Large intestine (tissue), 3 donors: ENCODE measurements around the gene LPCAT3. TPM values are rescaled to one million over a fixed set of nuclear protein-coding genes. Genes with fewer than 3 reads are reported as not detected.
A peak's percentile ranks its signal among the peaks of the same experiment; 100 is the strongest.

Experiments
- DNase-seq, 2 donors: peaks; one replicate each; pipeline versions ENCODE4 v3.0.0 to v3.0.0-alpha.2; 2013
- H3K27ac ChIP-seq: one replicate; pipeline ENCODE4 v1.5.1; 2013; ENCODE audit warnings: low read length
- H3K27me3 ChIP-seq: 2 replicates; pipeline ENCODE4 v1.6.1; 2013; ENCODE audit warnings: low read length; ENCODE audit not compliant: control insufficient read depth, insufficient read depth
- H3K36me3 ChIP-seq: 2 replicates; pipeline ENCODE4 v1.6.1; 2013; ENCODE audit warnings: low read length; ENCODE audit not compliant: control insufficient read depth, insufficient read depth
- H3K4me1 ChIP-seq: one replicate; pipeline ENCODE4 v1.6.1; 2013; ENCODE audit warnings: low read length; ENCODE audit not compliant: control insufficient read depth, insufficient read depth
- H3K4me3 ChIP-seq: one replicate; pipeline ENCODE4 v1.5.1; 2013; ENCODE audit warnings: low read length
- H3K9me3 ChIP-seq: one replicate; pipeline ENCODE4 v1.6.1; 2013; ENCODE audit warnings: mild to moderate bottlenecking, low read depth, low read length, moderate library complexity; ENCODE audit not compliant: control insufficient read depth
- WGBS: methylation state at CpG from one replicate; pipeline ENCODE4 v1.1.5; 2013; ENCODE audit warnings: low lambda C conversion rate; ENCODE audit not compliant: insufficient coverage; 5-methylcytosine and 5-hydroxymethylcytosine counted together
- polyA plus RNA-seq: library from polyadenylated mRNA; unstranded; fragments of 120-200 nt; gene quantifications from one replicate; pipeline ENCODE4 v1.2.1, GENCODE V29; 2013

The LPCAT3 gene
- polyA plus RNA-seq, 1 donor = 81.6 TPM

DNA sequence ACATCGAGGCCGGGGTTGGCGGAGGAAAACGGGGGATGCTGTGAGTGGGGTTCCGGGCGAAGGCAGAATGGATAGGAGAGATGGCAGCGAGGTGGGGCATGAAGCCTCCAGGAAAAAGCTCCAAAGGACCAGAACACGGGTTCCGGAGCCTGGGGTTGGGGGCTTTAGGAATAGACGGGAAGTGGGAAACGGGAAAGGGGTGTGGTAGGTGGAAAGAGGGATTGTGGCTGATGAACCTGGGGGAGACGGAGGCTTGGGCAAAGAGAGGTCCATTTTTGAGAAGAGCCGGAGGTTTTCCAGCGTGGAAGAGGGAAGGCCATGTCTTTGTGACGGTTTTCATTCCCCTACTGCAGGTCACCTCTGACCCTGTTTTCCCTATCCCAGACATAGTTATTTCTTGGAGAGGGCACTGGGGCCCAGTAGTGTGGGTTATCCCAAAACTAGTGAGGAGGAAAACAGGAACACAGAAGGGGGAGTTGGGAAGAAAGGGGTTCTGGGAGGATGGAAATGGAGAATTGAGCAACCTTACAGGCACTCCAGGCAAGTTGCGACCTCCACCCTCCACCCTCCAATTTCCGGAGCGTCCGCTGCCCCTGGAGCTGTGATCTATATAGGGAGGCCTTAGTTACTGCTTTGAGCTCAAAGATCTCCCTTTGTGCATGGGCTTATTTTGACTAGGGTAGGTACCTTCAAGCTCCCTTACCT lies 89.4 kb downstream of the LPCAT3 start:
- Histone ChIP-seq H3K27ac (peak overlapping the region; percentile 70), H3K4me3 (peak overlapping the region; percentile 89), H3K27me3 (no peaks in the 10 kb centered on the region), H3K4me1 (peaks cover 43% of the 10 kb centered on the region), H3K9me3 (no peaks in the 10 kb centered on the region), H3K36me3 (peaks cover 7% of the 10 kb centered on the region)
- WGBS = no CpG with 5 or more reads among the region's 19 CpGs
- peak in 1 of 2 donors; percentile 45 for DNase-seq

DNA sequence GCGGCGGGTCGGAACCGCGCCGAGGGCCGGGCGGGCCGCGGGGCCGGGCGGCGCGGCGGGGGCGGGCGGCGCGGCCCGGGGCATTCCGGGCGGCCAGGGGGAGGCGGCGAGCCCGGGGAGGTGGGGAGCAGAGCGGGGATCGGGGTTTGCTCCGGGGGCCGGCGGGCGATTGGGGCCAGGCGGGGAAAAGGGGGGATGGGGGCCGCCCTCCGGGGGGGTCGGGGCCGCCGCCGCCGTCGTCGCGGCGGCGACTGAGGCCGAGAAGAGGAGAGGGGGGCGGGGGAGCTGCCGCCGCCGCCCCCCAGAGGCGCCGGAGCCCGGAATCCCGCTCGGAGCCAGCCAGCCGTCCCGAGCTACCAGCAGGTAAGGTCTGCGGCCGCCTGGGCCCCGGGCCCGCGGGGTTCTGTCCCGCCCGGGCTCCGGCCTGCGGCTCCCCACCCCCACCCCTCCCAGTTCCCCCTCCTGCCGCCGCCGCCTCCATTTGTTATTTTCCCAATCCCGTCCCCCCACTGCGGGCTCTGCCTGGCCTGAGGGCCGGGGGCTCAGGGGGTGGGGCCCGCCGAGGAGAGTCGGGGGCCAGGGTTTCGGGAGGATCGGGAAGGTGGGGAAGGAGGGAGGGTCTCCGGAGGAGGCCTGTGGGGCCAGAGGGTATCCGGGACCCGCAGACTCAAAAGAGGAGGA lies 90.1 kb downstream of the LPCAT3 start:
- WGBS = no CpG with 5 or more reads among the region's 79 CpGs

GRCh38 chr12:6927379-6928021 lies 90.8 kb downstream of the LPCAT3 start, which contains the start of gene ATN1:
TSS of gene ATN1 (plus strand) at chr12:6927959. CDS start at chr12:6934002, 6,043 bp downstream.
- DNase-seq = peak; percentile 74 to 85
- Histone ChIP-seq H3K27me3 (no peaks in the 10 kb centered on the region), H3K9me3 (no peaks in the 10 kb centered on the region), H3K36me3 (no peaks in the 10 kb centered on the region), H3K4me1 (peaks cover 43% of the 10 kb centered on the region), H3K4me3 (peak within 1 kb of the TSS; percentile 89), H3K27ac (peak within 1 kb of the TSS; percentile 84)
- WGBS = no CpG with 5 or more reads among the region's 66 CpGs

More for the DNA sequence above, 90.1 kb downstream of the LPCAT3 start:
- Histone ChIP-seq H3K9me3 (no peaks in the 10 kb centered on the region), H3K4me1 (peaks cover 43% of the 10 kb centered on the region), H3K36me3 (peaks cover under 1% of the 10 kb centered on the region), H3K27me3 (no peaks in the 10 kb centered on the region), H3K27ac (peak overlapping the region; percentile 70), H3K4me3 (peak overlapping the region; percentile 89)
- no peak for DNase-seq

Other genes with a start within 250 kb of the LPCAT3 start
- gene LAG3, start 246.0 kb downstream of the LPCAT3 start, polyA plus RNA-seq = 2.1 TPM
- gene CD4, start 228.9 kb downstream of the LPCAT3 start, polyA plus RNA-seq = 17.4 TPM
- gene GPR162, start 196.7 kb downstream of the LPCAT3 start, polyA plus RNA-seq = 7.9 TPM
- 15.6 TPM for gene P3H3, start 190.1 kb downstream of the LPCAT3 start, polyA plus RNA-seq
- gene GNB3, start 177.6 kb downstream of the LPCAT3 start, polyA plus RNA-seq = 5.9 TPM
- 29.1 TPM for gene CDCA3, start 167.2 kb downstream of the LPCAT3 start, polyA plus RNA-seq
- gene USP5, start 166.3 kb downstream of the LPCAT3 start, polyA plus RNA-seq = 49.7 TPM
- 564 TPM for gene TPI1, start 150.9 kb downstream of the LPCAT3 start, polyA plus RNA-seq
- 15.3 TPM for gene SPSB2, start 145.2 kb downstream of the LPCAT3 start, polyA plus RNA-seq
- gene LRRC23, start 113.7 kb downstream of the LPCAT3 start, polyA plus RNA-seq = 8.2 TPM
- gene ENO2, start 103.9 kb downstream of the LPCAT3 start, polyA plus RNA-seq = 18.6 TPM
- 66.6 TPM for gene ATN1, start 90.5 kb downstream of the LPCAT3 start, polyA plus RNA-seq
- not detected for gene RNU7-1, start 74.7 kb downstream of the LPCAT3 start, polyA plus RNA-seq
- 141 TPM for gene C12orf57, start 74.5 kb downstream of the LPCAT3 start, polyA plus RNA-seq
- 34.6 TPM for gene PTPN6, start 67.1 kb downstream of the LPCAT3 start, polyA plus RNA-seq
- gene PHB2, start 47.8 kb downstream of the LPCAT3 start, polyA plus RNA-seq = 225 TPM
- 38.8 TPM for gene EMG1, start 47.6 kb downstream of the LPCAT3 start, polyA plus RNA-seq
- gene C1S, start 42.2 kb upstream of the LPCAT3 start, polyA plus RNA-seq = 80.5 TPM
- gene C1R, start 74.0 kb upstream of the LPCAT3 start, polyA plus RNA-seq = 56.5 TPM
- gene C1RL, start 90.7 kb upstream of the LPCAT3 start, polyA plus RNA-seq = 76.8 TPM
- 25.7 TPM for gene RBP5, start 110.4 kb upstream of the LPCAT3 start, polyA plus RNA-seq
- 71.7 TPM for gene CLSTN3, start 111.9 kb upstream of the LPCAT3 start, polyA plus RNA-seq
- 38.7 TPM for gene PEX5, start 171.2 kb upstream of the LPCAT3 start, polyA plus RNA-seq